ENCODE data around the gene GALNT10. TPM values are rescaled to one million over a fixed set of nuclear protein-coding genes. Genes with fewer than 3 reads are reported as not detected.

The GALNT10 gene
- total RNA-seq, 1 donor from 2014 or later = 18.6 TPM

DNA sequence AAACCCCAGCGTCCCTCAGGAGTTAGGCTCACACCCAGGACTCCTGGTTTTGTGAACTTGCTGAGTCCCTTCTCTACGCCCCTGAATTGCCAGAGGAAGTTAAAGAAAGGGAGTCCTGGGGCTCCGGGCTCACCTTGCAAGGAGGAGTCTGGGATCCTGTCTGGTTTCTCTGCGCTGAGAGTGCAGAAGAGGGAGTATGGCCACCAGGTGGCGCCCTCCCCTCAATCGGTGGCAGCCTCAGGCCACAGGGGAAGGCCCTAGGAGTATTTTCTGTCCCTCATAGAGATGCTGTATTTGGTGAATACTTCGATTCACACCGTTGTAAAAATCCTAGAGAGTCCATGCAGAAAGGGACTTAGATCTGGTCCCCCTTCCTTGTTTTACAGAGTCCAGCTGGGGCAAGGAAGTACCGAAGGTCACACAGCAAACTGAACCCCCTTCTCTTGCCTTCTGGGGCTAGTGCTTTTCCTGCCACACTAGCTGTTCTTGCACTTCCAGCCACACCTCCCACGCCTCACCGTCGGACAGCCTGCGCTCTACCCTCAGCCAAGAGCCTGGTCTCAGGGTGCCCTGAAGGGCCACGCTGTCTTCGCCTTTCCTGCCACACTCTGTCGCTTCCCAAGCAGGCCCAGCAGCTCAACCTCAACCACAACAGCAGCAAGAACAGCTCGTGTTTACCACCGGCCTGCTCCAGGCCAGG, 277.3 kb downstream of the GALNT10 start:
- DNase-seq (ENCODE audit: low read depth) = peak; percentile 72

DNA sequence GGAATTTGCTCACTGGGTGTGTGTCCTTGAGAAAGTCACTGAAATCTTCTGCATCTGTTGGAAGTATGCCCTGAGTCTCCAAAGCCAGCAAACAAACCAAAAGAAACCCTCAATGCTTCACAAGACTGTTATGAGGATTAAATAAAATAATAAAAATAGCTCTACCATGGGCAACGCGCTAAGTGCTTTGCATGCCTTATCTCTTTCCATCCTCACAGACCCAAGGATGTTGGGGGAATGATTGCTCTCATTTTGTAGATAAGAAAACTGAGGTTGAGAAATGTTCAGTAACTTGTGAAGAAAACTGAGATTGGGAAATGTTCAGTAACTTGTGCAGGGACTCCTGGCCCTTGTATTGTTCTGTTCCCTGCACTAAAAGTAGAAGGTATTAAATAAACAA, 279.6 kb downstream of the GALNT10 start:
- no peak for DNase-seq (ENCODE audit: low read depth)

MicroRNAs within 50 kb of the gene (microRNA counts, 767-probe panel; counts per million panel counts)
- microRNA hsa-miR-1294 = not detected

Small RNA genes lying within 50 kb of the gene (microRNA-seq; reads per million reads assigned to microRNA genes)
- gene MIR1294 = 4.2 reads per million, percentile 17 among the genes with 10 or more reads in this experiment

Other genes starting within 250 kb of the GALNT10 start
- gene FAM114A2, start 151.8 kb upstream of the GALNT10 start, total RNA-seq = 19.4 and 27.6 TPM in 2 replicates
- 89.5 and 102 TPM in 2 replicates for gene MFAP3, start 151.8 kb upstream of the GALNT10 start, total RNA-seq